Endothelial cell (in vitro differentiated cells): ENCODE data around the gene PAF1. TPM values are rescaled to one million over a fixed set of nuclear protein-coding genes. Genes with fewer than 3 reads are reported as not detected.

ENCODE experiments used
- DNase-seq: peaks from one replicate; pipeline ENCODE4 v3.0.0; 2021; ENCODE audit warnings: low spot score
- H3K27ac Mint-ChIP-seq: one replicate; pipeline ENCODE4 v1.8.0; 2021; ENCODE audit warnings: mixed read lengths, inconsistent platforms; ENCODE audit not compliant: unreplicated experiment
- H3K27me3 Mint-ChIP-seq: one replicate; pipeline ENCODE4 v1.8.0; 2021; ENCODE audit warnings: mild to moderate bottlenecking, moderate library complexity, mixed read lengths, inconsistent platforms; ENCODE audit not compliant: unreplicated experiment
- H3K36me3 Mint-ChIP-seq: one replicate; pipeline ENCODE4 v1.8.0; 2021; ENCODE audit warnings: mild to moderate bottlenecking, low read depth, mixed read lengths, inconsistent platforms; ENCODE audit not compliant: unreplicated experiment
- H3K4me1 Mint-ChIP-seq: one replicate; pipeline ENCODE4 v1.8.0; 2021; ENCODE audit warnings: mild to moderate bottlenecking, mixed read lengths, inconsistent platforms; ENCODE audit not compliant: unreplicated experiment
- H3K4me3 Mint-ChIP-seq: one replicate; pipeline ENCODE4 v1.8.0; 2021; ENCODE audit warnings: mild to moderate bottlenecking, mixed read lengths, inconsistent platforms; ENCODE audit not compliant: unreplicated experiment
- H3K9me3 Mint-ChIP-seq: one replicate; pipeline ENCODE4 v1.8.0; 2021; ENCODE audit warnings: mixed read lengths, inconsistent platforms; ENCODE audit not compliant: unreplicated experiment
- total RNA-seq: library from RNA; stranded (reverse); fragmentation: NEBNext Ultra II Directional; extraction: Animal tissue kit (Norgen Biotek cat#: 25700); gene quantifications from one replicate; pipeline ENCODE4 v1.2.1, GENCODE V29; 2021; ENCODE audit not compliant: unreplicated experiment
- TF ChIP-seq, protein P1 (sequence below): fragments of 200-600 bp; sonication (generic); IDR thresholded peaks from one replicate; pipeline ENCODE4 v1.5.0; 2021; ENCODE audit warnings: antibody characterized with exemption; ENCODE audit not compliant: unreplicated experiment

The PAF1 gene
- total RNA-seq, 1 donor from 2014 or later, result 31.7 TPM

DNA sequence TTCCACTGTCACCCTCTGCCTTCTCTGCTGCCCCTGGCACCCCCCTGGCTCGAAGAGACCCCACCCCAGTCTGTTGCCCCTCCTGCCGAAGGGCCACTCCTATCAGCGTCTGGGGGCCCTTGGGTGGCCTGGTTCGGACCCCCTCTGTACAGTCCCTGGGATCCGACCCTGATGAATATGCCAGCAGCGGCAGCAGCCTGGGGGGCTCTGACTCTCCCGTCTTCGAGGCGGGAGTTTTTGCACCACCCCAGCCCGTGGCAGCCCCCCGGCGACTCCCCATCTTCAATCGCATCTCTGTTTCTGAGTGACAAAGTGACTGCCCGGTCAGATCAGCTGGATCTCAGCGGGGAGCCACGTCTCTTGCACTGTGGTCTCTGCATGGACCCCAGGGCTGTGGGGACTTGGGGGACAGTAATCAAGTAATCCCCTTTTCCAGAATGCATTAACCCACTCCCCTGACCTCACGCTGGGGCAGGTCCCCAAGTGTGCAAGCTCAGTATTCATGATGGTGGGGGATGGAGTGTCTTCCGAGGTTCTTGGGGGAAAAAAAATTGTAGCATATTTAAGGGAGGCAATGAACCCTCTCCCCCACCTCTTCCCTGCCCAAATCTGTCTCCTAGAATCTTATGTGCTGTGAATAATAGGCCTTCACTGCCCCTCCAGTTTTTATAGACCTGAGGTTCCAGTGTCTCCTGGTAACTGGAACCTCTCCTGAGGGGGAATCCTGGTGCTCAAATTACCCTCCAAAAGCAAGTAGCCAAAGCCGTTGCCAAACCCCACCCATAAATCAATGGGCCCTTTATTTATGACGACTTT, 17.7 kb upstream of the PAF1 start:
- Mint-ChIP-seq H3K4me1 (peaks cover 26% of the 10 kb centered on the region), H3K9me3 (no peaks in the 10 kb centered on the region), H3K36me3 (peaks cover 15% of the 10 kb centered on the region), H3K27ac (peak overlapping the region; percentile 48), H3K4me3 (peak overlapping the region; percentile 84), H3K27me3 (peaks cover 32% of the 10 kb centered on the region)
- TF ChIP-seq, protein P1, sequence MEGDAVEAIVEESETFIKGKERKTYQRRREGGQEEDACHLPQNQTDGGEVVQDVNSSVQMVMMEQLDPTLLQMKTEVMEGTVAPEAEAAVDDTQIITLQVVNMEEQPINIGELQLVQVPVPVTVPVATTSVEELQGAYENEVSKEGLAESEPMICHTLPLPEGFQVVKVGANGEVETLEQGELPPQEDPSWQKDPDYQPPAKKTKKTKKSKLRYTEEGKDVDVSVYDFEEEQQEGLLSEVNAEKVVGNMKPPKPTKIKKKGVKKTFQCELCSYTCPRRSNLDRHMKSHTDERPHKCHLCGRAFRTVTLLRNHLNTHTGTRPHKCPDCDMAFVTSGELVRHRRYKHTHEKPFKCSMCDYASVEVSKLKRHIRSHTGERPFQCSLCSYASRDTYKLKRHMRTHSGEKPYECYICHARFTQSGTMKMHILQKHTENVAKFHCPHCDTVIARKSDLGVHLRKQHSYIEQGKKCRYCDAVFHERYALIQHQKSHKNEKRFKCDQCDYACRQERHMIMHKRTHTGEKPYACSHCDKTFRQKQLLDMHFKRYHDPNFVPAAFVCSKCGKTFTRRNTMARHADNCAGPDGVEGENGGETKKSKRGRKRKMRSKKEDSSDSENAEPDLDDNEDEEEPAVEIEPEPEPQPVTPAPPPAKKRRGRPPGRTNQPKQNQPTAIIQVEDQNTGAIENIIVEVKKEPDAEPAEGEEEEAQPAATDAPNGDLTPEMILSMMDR, result no peak
- no peak for DNase-seq

DNA sequence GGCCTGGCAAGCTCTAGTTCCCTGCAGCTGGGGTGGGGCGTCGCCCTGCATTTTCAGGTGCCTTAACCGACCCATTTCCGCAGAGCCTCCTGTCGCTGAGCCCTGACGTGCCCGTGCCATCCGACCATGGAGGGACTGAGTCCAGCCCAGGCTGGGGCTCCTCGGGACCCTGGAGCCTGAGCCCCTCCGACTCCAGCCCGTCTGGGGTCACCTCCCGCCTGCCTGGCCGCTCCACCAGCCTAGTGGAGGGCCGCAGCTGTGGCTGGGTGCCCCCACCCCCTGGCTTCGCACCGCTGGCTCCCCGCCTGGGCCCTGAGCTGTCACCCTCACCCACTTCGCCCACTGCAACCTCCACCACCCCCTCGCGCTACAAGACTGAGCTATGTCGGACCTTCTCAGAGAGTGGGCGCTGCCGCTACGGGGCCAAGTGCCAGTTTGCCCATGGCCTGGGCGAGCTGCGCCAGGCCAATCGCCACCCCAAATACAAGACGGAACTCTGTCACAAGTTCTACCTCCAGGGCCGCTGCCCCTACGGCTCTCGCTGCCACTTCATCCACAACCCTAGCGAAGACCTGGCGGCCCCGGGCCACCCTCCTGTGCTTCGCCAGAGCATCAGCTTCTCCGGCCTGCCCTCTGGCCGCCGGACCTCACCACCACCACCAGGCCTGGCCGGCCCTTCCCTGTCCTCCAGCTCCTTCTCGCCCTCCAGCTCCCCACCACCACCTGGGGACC, 16.9 kb upstream of the PAF1 start:
- Mint-ChIP-seq H3K4me1 (peaks cover 26% of the 10 kb centered on the region), H3K9me3 (no peaks in the 10 kb centered on the region), H3K4me3 (peak overlapping the region; percentile 92), H3K27me3 (peaks cover 32% of the 10 kb centered on the region), H3K27ac (no peak overlapping the region), H3K36me3 (peaks cover 15% of the 10 kb centered on the region)
- TF ChIP-seq, protein P1, result no peak
- DNase-seq, result no peak

GRCh38 chr19:39407410-39407659, 16.4 kb upstream of the PAF1 start:
- TF ChIP-seq, protein P1, result no peak
- Mint-ChIP-seq H3K36me3 (peaks cover 15% of the 10 kb centered on the region), H3K27me3 (peaks cover 33% of the 10 kb centered on the region), H3K9me3 (no peaks in the 10 kb centered on the region), H3K4me1 (peaks cover 26% of the 10 kb centered on the region), H3K27ac (peak overlapping the region; percentile 61), H3K4me3 (peak overlapping the region; percentile 92)
- no peak for DNase-seq

DNA sequence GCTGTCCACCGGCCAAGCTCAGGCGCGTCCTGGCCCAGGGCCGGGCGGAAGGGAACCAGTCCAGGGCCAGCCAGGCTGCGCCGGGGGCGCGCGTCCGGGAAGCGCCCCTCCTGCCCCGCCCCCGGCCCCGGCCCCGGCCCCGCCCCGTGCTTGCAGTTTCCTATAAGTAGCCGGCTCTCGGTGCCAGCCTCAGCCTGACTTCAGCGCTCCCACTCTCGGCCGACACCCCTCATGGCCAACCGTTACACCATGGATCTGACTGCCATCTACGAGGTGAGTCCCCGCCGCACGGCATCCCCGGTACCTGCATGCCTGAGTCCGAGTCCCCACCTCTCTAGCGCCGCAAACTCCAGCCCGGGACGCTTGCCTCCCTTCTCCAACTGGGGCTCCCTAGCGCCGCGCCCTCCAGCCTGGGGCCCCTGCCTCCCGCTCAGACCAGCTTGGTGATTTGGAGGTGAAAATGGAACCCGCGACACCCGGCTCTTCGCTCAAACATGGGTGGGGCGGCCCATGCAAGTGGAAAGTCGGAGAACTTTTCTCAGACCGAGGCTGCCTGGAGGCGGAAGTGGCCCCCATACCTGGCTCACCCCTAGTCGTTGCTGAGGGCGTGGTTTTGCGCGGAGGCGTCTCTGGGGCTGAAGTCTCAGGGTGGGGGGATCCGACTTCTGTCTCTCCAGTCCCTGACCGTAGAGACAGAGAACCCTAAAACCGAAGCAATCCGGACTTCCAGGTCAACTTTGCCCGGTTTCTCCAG, 15.9 kb upstream of the PAF1 start, which contains the start of gene ZFP36:
ZFP36 (plus strand) TSS at position 192 of the 754 bp plus-strand sequence; CDS start at position 250, 58 bp downstream.
- TF ChIP-seq, protein P1, result no peak
- Mint-ChIP-seq H3K4me3 (peak within 1 kb of the TSS; percentile 95), H3K4me1 (peaks cover 31% of the 10 kb centered on the region), H3K9me3 (no peaks in the 10 kb centered on the region), H3K27me3 (peaks cover 32% of the 10 kb centered on the region), H3K27ac (peak within 1 kb of the TSS; percentile 89), H3K36me3 (peaks cover 11% of the 10 kb centered on the region)
- DNase-seq, result peak; percentile 85
